ENCODE measurements around the gene RAB17.

The RAB17 gene, protein sequence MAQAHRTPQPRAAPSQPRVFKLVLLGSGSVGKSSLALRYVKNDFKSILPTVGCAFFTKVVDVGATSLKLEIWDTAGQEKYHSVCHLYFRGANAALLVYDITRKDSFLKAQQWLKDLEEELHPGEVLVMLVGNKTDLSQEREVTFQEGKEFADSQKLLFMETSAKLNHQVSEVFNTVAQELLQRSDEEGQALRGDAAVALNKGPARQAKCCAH

DNA sequence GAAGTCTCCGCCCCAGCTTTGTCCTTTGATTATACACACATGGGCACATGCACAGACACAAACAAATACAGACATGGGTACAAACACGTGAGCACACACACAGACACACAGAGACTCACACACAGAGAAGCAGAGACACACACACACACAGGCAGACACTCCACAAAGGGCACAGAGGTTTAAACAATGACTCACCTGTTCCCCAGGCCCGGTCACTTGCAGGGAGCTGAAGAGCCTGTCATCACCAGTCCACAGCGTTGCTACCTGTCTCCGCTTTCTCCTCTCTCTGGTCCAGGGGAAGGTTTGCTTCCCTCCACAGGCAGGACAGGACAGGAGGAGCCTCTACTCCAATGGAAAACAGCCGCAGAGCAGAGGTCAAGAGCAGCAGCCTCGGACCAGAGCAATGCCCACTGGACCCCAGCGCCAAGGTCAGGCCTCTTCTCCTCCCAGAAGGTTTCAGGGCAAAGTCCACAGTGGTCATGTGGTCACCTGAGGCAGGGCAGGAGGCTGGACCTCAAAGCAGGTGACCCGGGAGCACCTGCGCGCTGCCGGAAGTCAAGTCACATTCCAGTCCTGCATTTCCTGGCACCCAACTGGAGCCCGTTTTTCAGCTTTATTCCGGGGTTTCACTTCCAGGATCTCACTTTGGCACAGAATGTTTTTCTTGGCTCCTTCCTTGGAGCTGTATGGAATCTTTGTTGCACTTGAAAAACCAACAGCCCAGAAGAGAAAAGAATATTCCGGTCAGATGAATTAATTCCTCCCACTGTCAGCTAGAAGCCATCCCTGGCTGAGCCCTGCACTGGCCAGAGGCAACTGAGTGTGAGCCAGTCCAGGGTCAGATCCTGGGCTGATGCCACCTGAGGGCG is at the start of gene RAB17:
Gene RAB17, minus strand, starts transcription at position 463 of the 869 bp plus-strand sequence. CDS start 4,580 bp downstream, outside the sequence.
- DNase-seq (ENCODE audit: low spot score) = peak; percentile 63

DNA sequence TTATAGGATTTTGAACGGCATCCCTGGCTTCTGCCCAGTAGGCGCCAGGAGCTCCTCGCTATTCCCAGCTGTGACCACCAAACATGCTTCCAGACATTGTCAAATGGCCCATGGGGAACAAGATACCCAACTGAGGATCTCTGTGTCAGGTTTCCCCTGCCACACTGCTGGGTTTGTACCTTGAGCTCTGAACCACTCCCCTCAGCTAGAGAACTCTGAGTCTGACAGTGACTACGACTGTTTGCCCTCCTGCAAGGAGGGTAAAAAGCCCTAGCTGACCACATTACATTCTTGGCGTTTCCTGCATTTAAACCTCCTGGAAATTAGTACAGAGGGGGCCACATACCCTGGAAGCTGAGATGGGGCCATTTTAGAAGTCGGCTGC is 49.3 kb upstream of the RAB17 start:
- DNase-seq (ENCODE audit: low spot score) = no peak

DNA sequence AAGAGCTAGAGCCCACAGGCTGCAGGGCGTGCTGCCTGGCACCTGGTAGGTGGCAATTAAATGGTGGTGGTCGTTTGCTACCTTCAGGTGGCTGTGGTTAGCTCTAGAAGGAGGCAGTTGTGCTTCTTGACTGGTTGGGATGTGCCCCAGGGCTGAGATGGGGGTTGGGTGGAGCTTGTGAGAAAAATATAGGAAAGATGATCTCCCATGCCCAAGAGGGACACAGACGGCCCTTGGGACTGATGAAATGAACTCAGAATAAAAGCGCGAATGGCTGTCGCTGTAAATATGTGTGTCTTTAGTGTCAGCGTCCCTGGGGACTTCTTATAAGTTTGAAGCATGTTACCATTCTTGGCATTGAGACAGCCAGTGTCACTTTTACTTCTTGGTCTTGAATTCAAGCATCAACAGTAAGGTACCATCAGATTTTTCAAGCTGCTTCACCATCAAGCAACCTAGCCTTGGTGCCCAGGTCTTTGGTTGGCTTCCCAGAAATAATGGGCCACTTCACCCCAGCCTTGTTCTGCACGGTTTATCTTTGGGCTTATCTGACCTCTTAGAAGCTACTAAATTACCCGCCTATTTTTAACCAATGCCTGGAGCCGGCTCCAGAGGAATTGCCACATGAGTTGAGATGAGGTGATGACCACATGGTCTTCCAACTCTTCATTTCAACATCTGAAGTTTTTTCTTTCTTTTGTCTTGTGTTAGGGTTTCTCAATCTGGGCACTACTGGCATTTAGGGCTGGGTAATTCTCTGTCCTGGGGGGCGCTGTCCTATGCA is 48.7 kb upstream of the RAB17 start:
- DNase-seq (ENCODE audit: low spot score) = no peak

DNA sequence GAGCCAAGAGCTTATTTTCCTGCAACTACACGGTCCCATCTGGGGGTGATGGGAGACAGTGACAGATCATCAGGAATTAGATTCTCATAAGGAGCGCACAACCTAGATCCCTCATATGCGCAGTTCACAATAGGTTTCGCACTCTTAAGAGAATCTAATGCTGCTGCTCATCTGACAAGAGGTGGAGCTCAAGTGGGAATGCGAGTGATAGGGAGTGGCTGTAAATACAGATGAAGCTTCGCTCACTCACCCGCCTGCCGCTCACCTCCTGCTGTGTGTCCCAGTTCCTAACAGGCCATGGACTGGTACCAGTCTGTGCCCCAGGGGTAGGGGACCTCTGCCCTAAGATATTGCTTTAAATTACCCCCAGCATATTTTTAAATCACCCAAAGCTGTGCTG is 47.6 kb upstream of the RAB17 start:
- no peak for DNase-seq (ENCODE audit: low spot score)

DNA sequence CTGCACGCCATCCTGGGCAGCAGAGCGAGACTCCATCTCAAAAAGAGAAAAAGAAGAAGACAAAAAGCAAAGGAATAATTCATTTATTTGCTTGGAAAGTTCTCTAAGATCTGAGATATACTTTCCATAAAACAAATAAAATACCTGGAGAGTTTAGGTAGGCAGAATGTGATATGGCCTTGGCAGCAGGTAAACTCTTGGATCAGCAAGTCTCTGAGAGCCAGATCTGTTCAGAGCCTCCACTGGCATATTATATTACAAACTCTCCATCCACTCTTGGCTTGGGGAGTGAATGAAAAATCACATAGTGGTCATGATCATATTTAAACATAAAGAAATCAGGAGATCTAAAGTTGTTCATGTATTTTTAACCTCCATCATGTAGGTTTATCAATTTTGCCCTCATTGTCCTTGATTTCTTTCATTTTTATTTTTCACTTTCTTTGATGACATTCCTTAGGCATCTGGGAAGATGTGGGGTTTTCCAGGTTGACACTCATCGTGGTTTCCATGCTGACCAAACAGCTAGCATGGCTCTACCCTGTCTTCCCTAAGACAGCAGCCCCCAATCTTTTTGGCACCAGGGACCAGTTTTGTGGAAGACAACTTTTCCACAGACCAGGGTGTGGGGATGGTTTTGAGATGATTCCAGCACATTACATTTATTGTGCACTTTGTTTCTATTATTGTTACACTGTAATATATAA is 47.0 kb upstream of the RAB17 start:
- DNase-seq (ENCODE audit: low spot score) = no peak

DNA sequence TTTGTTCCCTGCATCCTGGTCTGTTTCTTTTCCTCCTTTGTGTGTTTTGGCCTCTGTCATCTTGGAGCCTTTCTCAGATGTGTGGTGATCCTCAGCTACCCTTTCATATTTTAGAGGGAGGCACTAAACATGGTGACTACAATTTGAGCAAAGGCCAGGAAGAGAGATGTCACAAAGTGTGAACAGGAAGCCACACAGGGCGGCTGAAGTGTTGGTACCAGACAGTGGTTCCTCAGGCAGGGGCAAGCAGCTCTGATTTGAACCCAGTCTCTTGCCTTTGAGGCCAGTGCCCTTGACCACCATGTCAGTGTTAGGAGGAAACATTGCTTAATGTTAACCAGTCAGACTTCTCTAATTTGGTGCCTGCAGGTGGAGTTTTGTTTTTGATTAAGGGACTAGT is 46.0 kb upstream of the RAB17 start:
- DNase-seq (ENCODE audit: low spot score) = no peak

DNA sequence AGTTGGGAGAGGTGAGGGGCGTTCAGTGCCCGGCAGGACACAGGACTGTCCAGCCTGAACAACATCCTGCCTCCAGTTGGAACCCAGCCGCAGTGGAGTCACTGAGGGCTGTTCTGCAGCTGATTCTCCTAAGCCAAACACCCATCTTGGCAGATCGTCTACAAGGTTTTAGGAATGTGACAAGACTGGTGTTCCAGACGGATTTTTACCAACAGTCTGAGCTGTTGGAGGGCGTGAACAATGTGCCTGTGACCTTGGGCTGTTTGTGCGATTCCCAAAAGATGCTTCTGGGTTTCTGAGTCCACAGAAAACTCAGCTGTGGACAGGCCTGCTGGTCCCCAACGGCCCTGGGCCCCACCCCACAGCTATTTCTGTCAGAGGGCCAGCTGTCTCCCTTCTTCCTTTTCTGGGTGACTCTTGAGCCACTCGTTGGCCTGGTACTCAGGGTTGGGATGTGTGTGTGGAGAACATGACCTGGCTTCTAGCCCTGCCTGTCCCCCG is 42.6 kb upstream of the RAB17 start:
- no peak for DNase-seq (ENCODE audit: low spot score)

DNA sequence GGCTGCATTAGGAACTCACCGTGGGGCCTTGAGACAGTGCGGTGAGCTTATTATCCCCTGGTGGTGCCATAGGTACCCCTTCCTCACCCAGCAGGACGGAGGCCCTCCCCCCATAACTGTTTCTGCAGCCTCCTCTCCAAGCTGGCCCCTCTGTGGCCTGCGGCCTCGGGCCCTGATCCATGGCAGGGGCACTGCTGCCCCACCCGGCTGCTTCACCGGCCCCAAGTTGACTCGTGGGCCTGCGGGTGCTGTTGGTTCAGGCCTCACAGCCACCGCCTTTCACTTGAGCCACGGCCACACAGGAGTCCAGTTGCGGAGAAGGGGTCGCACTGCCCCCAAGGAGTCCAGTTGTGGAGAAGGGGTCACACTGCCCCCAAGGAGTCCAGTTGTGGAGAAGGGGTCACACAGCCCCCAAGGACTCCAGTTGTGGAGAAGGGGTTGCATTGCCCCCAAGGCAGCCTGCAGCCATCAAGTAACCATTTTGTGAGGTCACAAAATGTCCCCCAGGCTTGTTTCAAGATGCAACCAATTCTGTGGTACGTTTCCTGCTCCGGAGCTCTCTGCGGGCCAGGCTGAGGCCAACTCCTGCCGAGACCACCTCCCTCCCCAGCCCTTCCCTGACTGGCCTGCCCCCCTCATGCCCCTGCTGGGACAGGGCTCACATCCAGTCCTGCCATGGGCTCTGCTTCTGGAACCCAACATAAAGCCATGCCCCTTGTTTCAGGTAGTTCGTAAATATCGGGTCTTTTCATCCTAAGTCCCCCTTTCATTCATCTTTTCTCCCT is 41.5 kb upstream of the RAB17 start:
- no peak for DNase-seq (ENCODE audit: low spot score)

DNA sequence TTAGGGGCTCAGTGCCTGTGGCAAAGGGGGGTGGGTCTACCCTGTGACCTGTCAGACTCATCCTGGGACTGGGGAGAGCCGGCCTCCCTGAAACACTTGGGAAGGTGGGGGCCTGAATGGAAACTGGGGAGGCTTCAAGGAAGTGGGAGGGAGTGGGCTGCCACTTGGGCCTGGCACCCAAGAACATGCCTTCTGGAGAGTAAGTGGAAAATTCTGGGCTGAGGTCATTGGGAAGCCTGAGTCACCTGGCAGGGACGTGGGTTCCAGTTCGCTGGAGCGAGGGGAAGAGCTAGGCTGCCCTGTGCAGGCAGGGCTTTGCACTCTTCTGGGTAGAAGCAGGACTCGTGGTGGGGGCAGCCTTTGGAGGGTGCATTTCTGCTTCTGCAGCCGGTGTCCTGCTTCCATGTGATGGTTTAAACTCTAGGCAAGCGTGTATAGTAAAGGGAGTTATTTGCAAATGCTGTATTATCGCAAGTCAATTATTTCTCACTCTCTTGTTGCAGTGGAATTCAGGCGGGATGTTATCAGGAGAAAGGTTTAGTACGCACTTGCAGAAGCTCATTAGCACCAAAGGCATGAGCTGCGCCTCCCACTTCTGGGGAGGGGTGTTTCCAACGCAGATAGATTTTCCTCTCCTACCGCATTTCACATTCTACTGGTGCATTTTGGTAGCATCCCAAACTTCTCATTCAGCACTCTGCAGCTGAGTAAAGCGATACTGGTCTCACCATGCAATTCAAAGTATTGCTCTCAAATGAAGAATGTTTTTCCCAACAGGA is 40.7 kb upstream of the RAB17 start:
- no peak for DNase-seq (ENCODE audit: low spot score)

DNA sequence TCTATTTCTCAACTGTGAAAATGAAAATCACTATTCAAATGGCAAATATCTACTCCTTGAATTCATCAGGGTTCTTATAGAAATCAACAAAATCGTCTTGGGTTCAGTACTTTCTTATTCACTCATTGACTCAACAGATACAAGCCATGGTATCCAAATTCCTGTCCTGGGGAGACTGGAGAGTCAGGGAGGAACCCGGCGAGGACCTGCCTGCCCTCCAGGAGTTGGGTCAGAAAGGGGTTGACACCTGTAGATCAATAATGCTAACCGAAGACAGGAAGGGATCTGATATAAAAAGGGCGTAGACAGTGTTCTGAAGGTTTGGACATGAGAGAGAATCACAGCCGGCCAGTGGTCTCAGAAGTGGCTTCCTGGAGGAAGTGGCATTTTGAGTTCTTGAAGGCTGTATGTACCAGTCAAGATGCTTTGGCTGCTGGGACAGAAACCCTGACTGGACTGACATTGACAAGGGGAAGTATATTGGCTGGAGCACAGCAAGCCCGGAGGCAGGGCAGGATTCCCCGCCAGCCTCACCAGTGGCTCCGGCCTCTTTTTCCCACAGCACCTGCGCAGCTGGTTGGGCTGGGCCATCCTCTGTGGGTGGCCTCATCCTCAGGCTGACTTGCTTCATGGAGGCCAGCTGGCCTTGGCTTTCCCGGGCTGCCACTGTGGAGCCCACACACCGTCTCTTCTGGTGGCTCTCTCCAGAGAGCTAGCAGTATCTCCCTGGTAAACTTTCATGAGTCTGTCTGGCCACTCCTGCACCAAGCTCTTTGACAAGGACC is 39.9 kb upstream of the RAB17 start:
- DNase-seq (ENCODE audit: low spot score) = no peak

DNA sequence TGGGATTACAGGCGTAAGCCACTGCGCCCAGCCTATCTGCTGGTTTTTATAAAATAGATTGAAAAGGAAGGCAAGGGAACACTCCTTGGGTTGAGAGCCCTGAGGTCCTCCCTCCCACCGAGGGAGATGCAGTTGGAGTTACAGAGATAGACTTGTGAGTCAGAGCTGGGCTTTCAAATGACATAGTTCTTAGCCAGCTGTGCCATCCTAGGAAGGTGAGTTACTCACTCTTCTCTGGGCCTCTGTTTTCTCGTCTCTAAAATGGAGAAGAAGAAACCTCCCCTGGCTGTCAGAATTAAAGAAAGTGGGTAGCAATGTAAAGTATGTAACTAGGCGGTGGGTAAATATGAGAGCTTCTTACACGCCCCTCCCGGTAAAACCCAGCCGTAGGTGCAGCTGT is 39.2 kb upstream of the RAB17 start:
- no peak for DNase-seq (ENCODE audit: low spot score)

DNA sequence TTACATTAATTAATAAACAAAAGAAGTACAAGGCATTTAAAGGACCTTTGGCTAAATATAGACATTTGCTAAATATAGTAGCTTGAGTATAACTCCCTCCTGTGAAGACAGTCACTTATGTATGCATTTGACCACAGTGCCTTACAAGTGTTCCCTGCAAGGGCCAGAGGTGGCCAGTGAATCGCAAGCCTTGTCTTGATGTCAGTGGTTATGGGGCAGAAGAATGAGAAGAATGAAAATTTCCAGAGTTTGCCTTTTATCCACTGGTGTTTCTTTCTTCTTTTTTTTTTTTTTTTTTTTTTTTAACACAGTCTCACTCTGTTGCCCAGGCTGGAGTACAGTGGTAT is 38.6 kb upstream of the RAB17 start:
- no peak for DNase-seq (ENCODE audit: low spot score)

DNA sequence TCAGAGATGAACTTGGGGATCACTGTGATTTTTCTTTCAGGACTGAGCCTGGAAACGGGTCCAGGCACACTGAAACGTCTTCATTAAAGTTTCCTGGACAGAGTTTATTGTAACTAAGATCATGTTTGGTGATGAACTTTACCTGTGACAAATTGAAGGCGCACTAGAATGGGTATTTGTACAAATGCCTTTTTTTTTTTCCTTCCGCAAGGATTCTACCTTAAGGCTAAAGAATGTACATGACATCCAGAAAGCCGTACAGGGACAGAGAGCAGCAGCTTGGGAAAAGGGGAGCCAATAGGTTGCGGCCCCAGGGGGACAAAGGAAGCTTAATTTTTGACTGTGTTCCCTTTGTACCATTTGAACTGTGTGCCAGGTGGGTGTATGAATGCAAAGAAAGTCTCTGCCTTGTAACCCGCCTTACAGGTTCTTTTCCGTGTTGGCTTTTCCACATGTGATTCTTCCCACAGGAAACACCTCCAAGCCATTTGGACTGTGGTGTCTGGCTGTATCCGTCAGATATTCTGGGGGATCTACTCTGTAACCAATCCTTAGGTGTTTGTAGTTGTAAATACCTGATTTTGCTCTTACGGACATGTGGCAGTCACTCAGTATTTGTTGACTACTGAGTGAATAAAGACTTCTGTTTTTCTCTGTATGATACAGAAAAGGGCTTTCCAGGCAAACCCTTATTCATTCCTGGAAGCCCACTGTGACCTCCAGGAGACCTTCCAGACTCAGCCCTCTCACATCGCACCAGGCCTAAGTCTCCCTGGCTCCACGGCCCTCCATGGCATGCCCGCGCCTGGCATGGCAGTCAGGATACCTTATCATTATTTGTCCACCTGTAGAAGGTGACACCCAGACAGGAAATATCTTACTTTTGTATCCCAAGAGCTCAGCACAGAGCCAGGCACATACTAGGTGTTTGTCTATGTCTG is 38.0 kb upstream of the RAB17 start:
- no peak for DNase-seq (ENCODE audit: low spot score)

DNA sequence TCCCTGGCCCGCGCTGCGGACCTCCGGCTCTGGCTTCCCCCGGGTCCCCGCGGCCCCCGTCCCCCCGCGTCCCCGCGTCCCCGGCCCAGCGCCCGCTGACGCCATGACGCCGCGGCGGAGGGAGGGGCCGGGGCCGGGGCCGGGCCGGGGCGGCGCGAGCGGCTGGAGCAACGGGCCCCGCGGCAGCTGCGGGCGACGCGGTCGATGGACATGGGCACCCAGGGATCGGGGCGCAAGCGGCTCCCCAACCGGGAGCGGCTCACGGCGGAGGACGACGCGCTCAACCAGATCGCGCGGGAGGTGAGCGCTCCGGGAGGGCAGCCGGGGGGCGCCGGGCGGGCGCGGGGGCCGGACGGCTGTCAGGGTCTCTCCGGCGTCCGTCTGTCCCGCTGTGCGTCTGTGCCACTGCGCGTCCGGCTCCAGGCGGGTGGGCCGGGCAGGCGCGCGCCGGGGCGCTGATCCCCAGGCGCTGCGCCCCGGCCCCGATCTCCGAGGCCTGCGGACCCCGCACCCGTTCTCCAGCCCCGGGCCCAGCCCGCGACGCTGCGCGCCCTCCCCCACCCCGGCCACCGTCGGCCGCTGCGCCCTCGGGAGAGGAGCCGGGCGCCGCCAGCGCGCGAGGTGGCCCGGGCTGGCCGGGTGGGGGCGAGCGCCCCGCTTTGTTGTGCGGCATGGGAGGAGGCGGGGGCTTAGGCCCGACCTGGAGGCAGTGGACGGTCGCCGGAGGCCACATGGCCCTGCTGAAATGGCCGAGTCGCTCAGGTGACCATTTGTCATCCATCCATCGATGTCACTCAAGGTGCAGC is 37.1 kb upstream of the RAB17 start, which contains the start of gene LRRFIP1:
Gene LRRFIP1, plus strand, starts transcription at position 147 of the 806 bp plus-strand sequence. Its CDS starts 58 bp downstream, at position 205.
- peak; percentile 65 for DNase-seq (ENCODE audit: low spot score)

DNA sequence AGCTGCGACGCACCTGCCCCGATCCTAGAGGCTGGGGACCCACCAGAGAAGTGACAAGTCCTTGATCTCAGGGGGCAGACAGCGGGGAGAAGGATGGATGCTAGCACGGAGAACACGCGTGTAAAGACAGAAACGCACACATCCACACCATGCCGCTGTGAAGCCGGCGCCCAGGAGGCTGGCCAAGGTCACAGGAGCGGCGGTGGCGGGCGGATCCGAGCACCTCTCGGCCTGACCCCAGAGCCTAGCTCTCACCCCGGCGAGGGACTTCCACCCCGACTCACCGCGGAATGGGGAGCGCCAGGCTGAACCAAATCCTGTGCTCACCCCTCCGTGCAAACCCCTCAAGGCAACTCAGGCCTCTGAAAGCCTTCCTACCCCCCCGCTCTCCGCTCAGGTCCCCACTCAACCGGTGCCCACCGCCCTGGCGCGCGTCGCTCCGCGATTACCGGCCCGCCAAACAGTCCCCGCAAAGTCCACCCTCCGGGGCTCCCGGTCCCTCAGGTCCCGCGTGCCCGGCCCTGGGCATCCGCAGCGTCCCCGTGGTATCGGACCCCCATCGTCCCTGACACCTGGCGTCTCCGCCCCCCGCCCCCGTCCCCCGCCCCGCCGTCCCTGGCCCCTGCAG is 36.4 kb upstream of the RAB17 start:
- peak; percentile 55 for DNase-seq (ENCODE audit: low spot score)

DNA sequence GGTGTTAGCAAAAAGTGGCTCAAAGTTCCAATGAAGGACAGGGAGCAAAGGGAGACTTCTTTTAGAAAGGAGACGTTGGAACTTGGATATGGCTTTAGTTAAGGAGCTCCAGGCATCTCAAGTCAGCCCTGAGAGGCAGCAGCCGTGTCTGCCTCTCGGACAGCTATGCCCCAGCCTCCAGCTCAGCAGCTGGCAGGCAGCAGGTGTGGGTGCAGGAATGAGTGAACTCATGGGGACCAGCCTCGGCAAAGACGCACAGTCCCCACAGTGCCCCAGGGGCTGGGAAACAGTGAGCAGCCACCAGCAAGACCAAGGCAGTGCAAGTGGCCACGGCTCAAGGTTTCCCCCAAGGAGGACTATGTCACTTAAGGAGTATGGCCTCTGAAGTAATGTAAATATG is 35.2 kb upstream of the RAB17 start:
- DNase-seq (ENCODE audit: low spot score) = no peak

DNA sequence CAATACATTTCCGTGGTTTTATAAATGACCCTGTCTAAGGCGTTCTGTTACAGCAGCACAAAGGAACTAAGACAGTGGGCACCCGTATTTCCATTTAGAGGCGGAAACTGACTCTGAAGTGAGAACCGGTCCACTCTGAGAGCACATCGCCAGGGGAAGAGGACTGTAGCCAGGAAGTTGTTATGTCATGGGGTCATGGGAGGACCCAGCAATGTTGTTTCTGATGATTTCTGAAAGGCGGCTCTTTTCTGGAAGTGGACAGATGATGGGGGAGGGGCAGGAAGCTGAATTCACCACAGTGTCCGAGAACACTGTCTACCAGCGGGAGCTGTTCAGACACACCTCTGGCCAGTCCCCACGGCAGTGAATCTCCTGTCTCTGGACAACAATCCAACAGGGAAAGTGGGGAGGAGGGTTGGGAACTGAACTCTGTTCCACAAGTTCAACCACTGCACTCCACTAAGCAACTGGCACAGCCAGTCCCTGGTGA is 34.7 kb upstream of the RAB17 start:
- no peak for DNase-seq (ENCODE audit: low spot score)
